GM19397 (cell line): ENCODE measurements around the gene EIF3D.
"Not testable (repeated sequence)": the region's sequence is repeated elsewhere in the genome, so short reads cannot be mapped to it uniquely, and the experiment has no call there.

Source experiments
- ATAC-seq: cut with Tn5 transposase; IDR thresholded peaks from one replicate; pipeline ENCODE4 v1.9.1; 2021; ENCODE audit warnings: mild to moderate bottlenecking, moderate library complexity; ENCODE audit not compliant: unreplicated experiment

Gene EIF3D

GRCh38 chr22:36550701-36551495 lies 21.9 kb upstream of the EIF3D start:
- no peak for ATAC-seq

GRCh38 chr22:36549033-36549432 lies 20.1 kb upstream of the EIF3D start:
- no peak for ATAC-seq

- no peak for ATAC-seq
These were observed 19.6 kb upstream of the EIF3D start for GRCh38 chr22:36548606-36549005.

GRCh38 chr22:36546932-36547331 lies 18.0 kb upstream of the EIF3D start:
- ATAC-seq: no peak

GRCh38 chr22:36546092-36546804 lies 17.3 kb upstream of the EIF3D start:
- ATAC-seq: no peak

GRCh38 chr22:36544107-36544620 lies 15.2 kb upstream of the EIF3D start:
- ATAC-seq: no peak

GRCh38 chr22:36541831-36542411 lies 13.0 kb upstream of the EIF3D start:
- ATAC-seq: no peak

- no peak for ATAC-seq
These were observed 12.1 kb upstream of the EIF3D start for GRCh38 chr22:36540867-36541642.

DNA sequence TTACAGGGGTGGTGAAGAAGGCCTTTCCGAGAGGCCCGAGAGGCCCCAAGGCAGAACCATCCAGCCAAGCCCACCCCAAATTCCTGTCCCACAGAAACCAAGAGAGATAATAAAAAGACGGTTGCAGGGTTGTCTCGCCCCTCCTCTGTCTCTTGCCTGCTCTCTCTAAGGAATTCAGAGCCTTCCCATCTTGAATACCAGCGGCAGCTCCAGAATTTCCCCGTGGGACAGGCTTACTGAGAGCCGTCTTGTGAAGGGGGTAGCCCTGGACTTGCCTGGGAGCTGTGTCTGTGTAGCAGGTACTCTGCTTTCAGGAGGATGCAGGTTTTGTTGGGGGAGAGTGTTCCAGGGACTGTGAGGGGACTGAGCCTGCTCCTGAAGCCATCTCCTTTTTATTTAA lies 9.6 kb upstream of the EIF3D start:
- ATAC-seq: no peak

DNA sequence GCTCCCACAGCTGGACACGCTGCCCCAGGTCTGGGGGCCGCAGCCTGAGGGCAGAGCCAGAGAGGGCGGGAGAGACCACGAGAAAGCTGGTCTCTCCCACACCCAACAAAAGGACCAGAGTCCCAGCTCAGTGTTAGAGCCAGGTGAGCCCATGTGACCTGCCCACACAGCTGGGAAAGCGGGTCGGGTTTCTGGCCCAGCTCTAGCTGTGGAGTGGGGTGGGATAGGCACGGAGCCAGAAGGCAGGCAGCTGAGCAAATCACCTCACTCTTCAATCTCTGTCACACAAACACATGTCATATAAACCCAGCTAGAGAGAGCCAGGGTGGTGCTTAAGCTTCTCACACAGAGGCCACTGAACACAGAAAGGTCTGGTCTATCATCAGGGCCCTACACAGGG lies 7.8 kb upstream of the EIF3D start:
- no peak for ATAC-seq

- not testable (repeated sequence) for ATAC-seq
These were observed 4.4 kb upstream of the EIF3D start for GRCh38 chr22:36533320-36533719.

- ATAC-seq: no peak
These were observed 3.5 kb upstream of the EIF3D start for GRCh38 chr22:36532466-36532865.

- no peak for ATAC-seq
These were observed 625 bp downstream of the EIF3D start for GRCh38 chr22:36528341-36528740.

DNA sequence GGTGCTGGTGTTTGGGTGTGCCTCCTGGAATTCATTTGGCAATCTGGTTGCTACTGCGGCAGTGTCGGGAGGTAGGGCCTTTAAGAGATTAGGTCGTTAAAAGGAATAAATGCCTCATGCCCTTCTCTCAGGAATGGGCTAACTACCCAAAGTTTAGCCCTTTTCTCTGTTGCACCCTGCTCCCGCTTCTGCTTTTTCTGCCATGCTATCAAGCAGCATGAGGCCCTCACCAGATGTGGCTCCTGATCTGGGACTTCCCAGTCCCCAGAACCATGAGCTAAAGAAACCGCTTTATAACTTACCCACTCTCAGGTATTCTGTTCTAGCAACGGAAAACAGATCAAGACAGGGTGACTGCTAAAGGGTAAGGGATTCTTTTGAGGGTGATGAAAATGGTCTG lies 6.3 kb downstream of the EIF3D start:
- no peak for ATAC-seq

GRCh38 chr22:36520423-36520822 lies 8.5 kb downstream of the EIF3D start:
- ATAC-seq: no peak

GRCh38 chr22:36519906-36520305 lies 9.1 kb downstream of the EIF3D start:
- not testable (repeated sequence) for ATAC-seq

- no peak for ATAC-seq
These were observed 14.2 kb downstream of the EIF3D start for GRCh38 chr22:36514766-36515165.

DNA sequence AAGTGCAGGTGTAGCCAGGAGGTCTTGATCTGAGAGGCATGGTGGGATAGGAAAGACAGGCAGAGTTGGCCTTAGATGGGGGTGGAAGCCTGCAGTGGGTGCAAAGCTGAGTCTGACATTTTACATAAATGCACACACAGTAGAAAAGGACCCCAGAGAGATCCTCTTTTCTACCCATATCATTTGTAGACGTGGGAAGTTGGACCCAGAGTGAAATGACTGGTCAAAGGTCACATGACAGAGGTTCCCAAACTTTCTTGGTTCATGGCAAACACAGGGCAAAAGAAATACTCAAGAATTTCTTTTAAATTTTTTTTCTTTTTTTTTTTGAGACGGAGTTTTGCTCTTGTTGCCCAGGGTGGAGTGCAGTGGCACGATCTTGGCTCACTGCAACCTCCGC lies 16.0 kb downstream of the EIF3D start:
- ATAC-seq: no peak

GRCh38 chr22:36512333-36512732 lies 16.6 kb downstream of the EIF3D start:
- no peak for ATAC-seq

DNA sequence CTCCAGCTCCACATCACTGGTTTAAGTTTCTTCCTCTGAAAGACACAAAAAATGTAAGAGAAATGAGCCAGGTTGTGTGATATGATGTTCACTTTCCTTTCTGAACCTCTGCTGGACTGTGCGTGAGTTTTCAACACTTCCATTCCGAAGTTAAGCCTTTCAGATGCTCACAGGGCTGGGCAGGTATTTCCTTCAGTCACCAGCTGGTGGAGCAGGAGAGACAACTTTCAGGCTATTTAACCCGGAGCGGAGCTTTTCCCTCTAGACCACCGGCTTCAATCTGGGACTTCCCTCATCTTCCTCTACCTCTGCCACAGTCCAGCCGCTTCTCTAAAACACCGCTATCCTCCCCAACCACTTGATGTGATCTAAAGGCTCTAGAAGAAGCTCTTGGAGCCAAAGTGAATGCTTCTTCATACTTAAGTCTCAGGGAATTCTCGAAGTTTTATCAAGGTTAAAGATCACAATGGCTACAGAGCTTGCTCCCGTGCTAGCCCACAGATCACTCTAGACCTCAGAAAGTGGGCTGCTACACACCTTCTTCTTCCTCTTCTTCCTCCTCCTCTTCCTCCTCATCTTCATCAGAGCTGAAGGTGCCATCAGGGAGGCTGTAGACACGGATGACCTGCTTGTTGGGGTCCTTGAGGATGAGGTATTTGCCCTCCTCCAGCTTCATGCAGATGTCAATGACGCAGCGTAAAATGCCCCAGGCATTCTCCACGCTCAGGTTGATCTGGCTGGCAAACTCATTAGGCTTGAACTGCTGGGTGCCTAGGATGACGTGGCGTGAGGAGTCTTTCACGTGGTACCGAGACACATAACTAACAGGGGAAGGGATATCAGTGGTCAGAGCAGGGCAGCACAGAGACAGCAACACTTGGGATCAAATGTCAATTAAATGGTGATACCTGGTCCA lies 17.7 kb downstream of the EIF3D start:
- no peak for ATAC-seq
